Hindlimb muscle (tissue), 1 donor: ENCODE results near the gene HAUS8. TPM values are rescaled to one million over a fixed set of nuclear protein-coding genes. Genes with fewer than 3 reads are reported as not detected.
"Not testable (repeated sequence)": the region's sequence is repeated elsewhere in the genome, so short reads cannot be mapped to it uniquely, and the experiment has no call there.

Experiments used
- DNase-seq: peaks from one replicate; pipeline ENCODE4 v3.0.0-alpha.2; 2013
- polyA plus RNA-seq: library from polyadenylated mRNA; unstranded; fragments of 120-200 nt; gene quantifications from one replicate; pipeline ENCODE4 v1.2.1, GENCODE V29; 2013; ENCODE audit not compliant: insufficient read length

Gene HAUS8
- polyA plus RNA-seq, 1 donor = 8.4 TPM

DNA sequence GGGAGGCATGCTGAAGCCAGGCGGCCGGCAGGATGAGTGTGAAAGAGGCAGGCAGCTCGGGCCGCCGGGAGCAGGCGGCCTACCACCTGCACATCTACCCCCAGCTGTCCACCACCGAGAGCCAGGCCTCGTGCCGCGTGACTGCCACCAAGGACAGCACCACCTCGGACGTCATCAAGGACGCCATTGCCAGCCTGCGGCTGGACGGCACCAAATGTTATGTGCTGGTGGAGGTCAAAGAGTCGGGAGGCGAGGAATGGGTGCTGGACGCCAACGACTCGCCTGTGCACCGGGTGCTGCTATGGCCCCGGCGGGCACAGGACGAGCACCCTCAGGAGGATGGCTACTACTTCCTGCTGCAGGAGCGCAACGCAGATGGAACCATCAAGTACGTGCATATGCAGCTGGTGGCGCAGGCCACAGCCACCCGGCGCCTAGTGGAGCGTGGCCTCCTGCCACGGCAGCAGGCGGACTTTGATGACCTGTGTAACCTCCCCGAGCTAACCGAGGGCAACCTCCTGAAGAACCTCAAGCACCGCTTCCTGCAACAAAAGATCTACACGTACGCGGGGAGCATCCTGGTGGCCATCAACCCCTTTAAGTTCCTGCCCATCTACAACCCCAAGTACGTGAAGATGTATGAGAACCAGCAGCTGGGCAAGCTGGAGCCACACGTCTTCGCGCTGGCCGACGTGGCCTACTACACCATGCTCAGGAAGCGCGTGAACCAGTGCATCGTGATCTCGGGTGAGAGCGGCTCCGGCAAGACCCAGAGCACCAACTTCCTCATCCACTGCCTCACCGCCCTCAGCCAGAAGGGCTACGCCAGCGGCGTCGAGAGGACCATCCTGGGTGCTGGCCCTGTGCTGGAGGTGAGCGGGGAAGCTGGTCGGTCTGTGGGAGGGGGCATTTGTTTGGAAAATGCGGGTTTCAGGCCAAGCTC is 26.7 kb upstream of the HAUS8 start:
- DNase-seq = no peak

DNA sequence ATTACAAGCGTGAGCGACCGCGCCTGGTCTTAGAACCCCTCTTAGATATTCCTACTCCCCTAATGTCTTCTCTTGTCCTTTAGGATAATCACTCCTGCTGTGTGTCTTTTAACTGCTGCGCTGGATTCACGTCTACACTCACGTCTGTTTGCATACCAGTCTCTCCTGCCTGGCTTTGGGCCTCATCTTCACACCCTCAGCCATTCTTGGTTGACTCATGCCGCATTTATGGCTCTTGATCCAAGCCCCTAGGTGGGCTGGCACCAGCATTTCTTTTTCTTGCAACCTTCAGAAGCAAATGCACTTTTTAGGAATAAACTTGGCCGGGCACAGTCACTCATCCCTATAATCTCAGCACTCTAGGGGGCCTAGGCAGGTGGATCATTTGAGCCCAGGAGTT is 23.1 kb upstream of the HAUS8 start:
- DNase-seq = no peak

DNA sequence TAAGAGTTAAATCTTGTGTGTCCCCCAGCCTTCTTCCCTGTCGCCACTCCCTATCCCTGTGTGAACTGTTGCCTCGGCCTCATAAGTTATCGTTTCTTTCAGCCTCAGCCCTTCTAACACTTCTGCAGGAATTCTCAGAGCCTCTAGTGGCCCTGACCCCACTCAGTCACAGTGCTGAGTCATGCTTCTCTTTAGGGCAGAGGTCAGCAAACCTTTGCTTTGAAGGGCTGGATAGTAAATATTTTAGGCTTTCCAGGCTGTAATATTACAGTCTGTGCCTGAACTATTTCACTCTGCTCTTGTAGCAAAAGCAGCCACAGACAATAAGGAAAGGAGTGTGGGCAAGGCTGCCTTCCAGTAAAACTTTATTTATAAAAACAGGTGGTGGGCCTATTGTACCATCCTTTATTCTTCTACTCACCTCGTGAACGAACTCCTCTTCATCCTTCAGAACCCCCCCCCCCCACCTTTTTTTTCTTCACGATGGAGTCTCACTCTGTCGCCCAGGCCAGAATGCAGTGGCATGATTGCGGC is 22.4 kb upstream of the HAUS8 start:
- no peak for DNase-seq

DNA sequence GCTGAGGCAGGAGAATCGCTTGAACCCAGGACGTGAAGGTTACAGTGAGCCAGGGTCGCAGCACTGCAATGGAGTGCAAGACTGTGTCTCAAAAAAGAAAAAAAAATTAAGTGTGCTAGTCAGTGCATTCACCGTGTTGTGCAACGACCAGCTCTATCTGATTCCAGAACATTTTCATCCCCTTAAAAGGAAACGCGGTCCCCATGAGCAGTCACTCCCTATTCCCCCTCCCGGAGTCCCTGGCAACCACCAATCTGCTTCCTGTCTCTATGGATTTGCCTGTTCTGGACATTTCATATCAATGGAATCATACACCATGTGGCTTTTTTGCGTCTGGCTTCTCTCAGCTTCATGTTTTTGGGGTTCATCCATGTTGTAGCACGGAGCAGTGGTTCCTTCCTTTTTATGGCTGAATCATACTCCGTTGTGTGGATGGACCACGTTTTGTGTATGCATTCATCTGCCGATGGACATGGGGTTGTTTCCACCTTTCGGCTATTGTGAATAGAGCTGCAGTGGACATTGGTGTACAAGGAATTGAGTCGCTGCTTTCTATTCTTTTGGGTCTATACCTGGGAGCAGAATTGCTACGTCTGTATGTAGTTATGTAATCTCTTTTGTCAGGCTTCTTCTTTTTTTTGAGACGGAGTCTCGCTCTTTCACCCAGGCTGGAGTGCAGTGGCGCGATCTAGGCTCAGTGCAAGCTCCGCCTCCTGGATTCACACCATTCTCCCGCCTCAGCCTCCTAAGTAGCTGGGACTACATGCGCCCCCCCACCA is 20.1 kb upstream of the HAUS8 start:
- DNase-seq = no peak

DNA sequence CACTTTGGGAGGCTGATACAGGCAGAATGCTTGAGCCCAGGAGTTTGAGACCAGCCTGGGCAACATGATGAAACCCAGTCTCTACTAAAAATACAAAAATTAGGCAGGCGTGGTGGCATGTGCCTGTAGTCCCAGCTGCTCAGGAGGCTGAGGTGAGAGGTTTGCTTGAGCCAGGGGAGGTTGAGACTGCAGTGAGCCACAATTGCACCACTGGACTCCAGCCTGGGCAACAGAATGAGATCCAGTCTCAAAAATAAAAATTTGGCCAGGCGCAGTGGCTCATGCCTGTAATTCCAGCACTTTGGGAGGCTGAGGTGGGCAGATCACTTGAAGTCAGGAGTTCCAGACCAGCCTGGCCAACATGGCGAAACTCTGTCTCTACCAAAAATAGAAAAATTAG is 19.4 kb upstream of the HAUS8 start:
- DNase-seq = not testable (repeated sequence)

DNA sequence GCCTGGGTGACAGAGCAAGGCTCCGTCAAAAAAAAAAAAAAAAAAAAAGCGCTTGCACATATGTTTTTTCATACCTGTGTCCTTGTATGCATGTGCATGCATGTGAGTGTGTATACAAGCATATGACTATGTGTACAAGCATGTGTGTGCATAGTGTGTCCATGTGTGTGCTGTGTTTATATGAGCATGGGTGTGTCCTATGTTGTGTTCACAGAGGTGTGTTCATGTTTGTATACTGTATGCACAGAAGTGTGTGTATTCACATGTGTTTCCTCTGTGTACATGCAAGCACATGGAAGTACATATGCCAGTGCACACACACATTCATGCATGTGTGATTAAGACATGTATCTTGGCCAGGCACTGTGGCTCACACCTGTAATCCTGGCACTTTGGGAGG is 17.4 kb upstream of the HAUS8 start:
- no peak for DNase-seq

DNA sequence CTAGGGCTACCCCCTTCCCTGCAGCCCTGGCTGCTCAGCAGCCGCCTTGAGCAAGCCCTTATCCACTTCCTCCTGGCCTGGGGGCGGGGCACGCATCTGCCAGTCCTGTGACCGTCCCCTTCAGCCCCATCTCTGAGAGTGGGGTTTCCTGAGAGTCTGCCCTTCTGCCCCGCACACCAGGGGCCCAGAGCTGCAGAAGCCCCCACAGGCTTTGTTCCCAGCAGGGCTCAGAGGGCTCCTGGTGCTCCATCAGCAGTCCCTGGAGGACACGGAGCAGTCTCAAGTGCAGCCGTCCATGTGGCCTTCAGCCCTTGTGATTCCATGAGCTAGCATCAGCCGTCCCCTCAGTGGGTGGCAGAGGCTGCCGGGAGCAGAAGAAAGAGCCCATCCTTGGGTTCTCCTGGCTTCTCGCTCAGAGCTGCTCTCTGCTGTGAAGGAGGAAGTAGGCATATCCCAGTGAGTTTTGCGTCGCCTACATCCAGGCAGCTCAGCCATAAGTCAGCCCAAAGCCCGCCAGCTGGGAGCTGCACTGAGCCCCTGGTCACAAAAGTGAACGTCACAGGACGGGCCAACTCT is 16.6 kb upstream of the HAUS8 start:
- no peak for DNase-seq

DNA sequence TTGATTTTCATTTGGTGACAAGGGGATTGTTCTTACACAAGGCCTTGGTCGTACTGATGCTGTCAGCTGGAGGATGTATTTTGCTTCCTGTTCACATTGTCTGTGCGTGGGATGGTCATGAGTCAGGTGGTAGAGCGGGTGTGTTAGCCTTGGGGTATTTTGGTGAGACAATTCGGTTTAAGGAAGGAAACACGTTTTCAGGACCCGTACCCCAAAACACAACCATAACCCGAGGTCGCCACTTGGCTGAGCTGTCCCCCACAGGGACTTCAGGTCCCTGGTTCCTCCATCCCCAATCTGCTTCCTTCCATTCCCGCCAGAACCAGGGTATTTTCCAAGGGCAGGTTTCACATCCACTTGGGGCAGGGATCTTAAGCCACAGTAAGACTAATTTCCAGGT is 15.3 kb upstream of the HAUS8 start:
- DNase-seq = no peak

DNA sequence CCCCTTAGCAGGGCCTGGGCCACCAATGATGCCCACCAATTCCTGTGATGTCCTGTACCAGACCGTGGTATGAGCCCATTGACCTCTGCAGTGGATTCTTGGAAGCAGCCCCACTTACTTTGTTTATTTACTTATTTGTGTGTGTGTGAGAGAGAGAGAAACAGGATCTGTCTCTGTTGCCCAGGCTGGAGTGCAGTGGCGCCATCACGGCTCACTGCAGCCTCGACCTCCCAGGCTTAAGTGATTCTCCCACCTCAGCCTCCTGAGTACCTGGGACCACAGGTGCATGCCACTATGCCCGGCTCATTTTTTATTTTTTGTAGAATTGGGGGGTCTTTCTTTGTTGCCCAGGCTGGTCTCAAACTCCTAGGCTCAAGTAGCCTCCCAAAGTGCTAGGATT is 13.3 kb upstream of the HAUS8 start:
- no peak for DNase-seq

DNA sequence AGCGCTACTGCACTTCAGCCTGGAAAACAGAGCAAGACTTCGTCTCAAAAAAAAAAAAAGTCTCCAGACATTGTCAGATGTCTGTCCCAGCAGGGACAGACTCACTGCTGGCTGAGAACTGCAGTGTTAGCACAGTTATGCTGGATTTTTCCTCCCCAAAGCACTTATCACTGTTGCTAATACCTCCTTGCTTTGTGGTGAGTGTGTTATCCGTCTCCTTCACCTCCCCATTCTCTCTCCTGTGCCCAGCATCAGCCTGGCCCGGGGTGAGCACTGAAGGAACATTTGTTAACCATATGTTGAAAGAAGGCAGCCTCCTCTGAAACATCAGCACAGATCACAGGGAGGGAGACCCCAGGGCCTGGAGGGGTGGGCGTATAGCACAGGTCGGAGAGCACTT is 11.6 kb upstream of the HAUS8 start:
- no peak for DNase-seq

DNA sequence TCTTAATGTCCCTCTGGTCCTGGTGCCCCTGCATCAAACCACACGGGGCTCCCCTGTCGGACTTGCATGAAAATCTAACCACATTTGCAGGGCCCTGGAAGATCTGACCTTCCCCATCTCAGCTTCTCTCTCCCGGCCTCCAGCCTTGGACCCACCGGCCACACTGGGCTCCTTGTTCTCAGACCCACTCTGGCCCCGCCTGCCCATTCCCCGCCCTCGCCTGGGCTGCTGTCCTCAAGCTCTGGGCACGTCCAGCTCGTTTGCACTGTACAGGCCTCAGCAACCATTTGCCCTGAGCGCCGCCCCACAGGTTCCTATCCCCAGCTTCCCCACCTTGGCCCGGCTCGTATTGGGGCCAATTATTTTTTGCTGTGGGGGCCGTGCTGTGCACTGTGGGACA is 10.9 kb upstream of the HAUS8 start:
- DNase-seq = no peak

DNA sequence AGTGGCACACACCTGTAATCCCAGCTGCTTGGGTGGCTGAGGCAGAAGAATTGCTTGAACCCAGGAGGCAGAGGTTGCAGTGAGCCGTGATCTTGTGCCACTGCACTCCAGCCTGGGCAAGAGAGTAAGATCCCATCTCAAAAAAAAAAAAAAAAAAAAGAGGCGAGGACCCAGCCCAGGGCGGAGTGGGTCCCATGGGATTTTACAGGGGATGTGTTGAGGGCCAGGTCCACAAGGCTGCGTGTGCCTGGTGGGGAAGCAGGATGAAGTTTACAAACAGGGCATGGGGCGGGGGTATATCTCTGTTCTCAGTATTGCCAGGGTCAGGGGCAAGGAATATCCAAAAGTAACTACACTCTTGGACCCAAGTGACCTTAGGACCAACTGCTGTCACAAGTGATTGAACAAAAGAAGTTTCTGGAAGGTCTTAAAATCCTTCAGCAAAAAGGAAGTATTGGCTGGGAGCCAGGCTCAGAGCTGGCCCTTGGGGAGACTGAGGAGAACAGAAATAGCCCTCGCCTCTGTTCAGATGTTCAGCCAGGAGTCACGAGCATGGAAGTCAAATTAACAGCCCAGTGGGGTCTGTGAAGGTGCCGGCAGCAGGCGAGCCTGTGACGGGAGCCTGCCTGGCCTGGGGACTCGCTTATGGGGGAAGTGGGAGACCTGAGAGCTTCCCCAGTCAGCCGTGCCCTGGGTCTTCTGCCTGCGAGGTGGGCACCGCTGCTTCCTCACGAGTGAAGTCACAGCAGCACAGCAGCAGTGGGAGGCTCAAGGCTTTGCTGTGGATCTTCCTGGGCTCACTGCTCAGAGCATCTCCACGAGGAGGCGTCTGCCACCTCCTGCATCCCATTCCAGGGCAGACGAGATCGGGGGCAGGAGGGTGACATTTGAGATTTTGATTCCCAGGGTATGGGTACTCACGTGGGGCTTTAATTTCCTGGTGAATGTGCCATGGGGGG is 6.7 kb upstream of the HAUS8 start:
- DNase-seq = no peak

DNA sequence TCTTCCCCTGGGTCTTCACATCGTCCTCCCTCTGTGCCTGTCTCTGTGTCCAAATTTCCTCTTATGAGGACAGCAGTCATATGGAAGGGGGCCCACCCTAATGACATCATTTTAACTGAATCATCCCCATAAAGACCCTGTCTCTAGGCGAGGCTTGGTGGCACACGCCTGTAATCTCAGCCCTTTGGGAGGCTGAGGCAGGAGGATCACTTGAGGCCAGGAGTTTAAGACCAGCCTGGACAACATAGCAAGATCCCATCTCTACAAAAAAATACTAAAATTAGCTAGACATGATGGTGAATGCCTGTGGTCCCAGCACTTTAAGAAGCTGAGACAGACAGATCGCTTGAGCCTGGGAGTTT is 5.2 kb upstream of the HAUS8 start:
- DNase-seq = no peak

DNA sequence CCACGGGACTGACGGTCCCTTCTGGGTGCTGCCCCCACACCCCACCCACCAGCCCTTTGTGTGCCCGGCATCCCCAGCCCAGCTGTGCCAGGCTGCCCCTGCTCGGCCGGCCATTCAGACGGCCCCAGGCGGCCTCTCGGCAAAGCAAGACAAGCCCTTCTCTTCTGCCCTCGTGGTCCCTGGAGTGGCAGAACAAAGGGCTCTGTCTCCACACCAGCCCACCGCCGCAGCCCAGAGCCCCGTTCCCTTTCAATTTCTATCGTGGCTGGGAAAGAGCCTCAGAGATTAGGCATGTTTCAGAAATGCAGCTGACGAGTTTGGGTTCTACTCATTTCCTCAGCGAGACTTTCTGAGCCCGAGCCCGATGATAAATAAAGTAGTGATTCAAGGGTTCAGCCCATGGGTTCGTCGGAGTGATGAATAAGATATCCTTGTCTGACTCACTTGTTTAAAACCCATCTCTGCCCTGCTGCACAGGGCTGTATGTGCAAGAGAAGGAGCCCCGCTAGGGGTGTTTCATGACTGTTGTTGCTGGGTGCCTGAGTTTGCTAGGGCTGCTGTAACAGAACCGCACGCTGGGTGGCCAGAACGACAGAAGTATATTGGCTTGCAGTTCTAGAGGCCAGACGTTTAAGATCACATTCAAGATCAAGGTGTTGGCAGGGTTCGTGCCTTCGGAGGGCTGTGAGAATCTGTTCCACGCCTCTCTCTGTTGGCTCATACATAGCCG is 4.6 kb upstream of the HAUS8 start:
- peak; percentile 37 for DNase-seq

DNA sequence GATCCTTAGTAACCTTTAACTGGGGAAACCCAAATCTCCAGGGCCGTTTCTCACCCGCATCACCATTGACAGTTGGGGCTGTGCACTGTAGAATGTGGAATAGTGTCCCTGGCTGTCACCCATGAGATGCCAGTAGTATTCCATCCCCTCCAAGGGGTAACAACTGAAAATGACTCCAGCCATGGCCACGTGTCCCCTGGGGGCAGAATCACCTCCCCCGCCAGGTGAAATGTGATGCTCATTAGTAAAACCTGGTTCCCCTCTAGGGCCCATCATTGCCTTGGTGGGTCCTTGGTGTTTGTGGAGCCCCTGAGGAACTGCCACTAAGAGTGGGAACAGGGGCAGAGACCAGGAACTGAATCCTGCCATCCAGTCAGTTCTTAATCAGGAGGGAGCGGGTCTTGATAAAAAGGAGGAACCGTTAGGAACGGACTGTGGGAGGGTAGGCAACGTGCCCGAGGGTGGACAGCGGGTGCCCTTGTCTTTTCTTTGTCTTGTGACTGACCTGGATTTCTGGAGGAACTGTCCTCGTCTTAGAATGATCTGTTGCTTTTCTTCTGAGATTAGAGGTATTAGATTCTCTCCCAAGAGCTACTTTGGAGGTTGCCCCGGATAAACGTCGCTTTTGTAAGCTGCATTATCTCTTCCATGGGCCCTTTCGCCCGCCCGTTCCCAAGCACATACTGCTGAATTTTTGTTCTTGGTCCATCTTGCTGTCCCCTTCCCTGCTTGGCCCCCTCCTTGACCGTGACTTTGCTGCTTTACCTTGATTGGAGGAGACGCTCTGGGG is 3.9 kb upstream of the HAUS8 start:
- no peak for DNase-seq

DNA sequence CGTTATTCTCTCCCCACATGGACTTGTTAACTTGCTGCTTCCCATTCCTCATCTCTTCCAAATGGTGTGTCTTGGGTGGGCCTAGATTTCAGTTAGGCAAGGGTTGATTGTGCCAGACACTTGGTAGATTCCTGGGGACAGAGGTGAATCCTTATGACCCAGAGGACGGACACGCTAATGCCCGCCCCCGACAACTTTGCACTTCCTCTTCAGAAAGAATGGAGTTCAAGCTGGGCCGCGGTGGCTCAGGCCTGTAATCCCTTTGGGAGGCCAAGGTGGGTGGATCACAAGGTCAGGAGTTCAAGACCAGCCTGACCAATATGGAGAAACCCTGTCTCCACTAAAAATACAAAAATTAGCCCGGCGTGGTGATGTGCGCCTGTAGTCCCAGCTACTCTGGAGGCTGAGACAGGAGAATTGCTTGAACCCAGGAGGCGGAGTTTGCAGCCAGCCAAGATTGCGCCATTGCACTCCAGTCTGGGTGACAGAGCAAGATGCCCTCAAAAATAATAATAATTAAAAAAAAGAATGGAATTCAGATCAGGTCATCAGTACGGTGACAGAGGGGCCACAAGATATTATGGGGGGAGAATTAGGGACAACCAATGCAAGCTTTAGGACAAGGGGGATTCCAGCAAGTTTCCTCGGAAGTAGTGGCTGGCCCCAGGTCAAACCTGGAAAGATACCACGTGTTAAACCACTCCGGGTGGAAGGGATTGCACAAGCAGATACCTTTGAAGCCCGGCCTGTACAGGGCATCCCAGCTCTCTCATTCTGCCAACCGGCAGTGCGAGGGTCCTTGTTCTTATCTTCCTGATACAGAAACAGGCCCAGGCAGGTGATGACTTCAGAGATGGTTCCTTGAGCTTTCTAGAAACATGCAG is 3.0 kb upstream of the HAUS8 start:
- DNase-seq = no peak

DNA sequence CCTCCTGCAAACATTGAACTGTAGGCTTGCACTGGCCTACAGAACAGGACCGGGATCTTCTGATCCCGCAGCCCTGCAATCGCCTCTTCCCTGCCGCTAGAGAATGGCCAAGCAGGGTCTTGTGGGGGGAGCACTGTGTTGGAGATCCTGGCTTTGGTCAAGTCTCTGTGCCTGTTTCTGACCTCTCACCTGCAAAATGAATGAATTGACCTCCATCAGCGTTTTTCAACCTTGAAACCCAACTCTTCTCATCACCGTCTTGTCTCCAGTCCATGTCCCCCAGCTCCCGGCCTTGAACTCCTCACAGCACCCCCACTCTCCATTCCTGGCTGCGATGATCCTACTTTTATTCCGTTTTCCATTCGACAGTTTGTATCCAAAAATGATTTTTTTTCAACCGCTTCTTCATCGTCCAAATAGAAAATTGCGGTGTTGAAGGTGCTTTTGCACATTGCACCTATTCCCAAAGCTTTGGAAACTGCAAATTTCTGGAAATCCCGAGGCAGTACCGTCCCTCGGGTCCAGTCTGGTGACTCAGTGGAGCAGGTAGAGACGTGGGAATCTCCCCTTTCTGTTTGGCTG is 2.3 kb upstream of the HAUS8 start:
- no peak for DNase-seq

DNA sequence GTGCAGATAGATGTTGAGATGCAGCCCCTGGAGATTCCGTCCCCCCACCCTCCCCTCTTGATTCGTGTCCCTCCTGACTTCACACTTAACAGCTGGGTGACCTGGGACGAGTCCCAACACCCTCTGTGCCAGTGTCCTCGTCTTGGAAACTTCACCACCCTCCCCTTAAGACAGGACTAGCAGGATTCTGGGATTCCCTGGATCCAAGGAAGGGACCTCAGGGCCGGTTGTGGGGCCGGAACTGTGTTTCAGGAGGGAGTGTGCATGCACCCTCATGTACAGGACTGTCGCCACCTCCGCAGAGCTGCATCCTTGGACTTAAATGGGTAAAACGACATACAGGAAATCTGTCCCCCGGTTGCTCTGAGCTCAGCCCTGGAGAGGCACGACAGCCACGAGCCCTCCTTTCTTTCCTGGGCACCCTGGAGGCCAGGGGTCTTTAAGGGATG is 1.3 kb upstream of the HAUS8 start:
- DNase-seq = no peak
